Liver (tissue), 9 donors: ENCODE measurements around the gene TGFB1I1. TPM values are rescaled to one million over a fixed set of nuclear protein-coding genes. Genes with fewer than 3 reads are reported as not detected.

Experiments
- DNase-seq: peaks from one replicate; pipeline ENCODE4 v3.0.0-alpha.2; 2017; ENCODE audit warnings: low spot score
- H3K27ac ChIP-seq, 2 donors: one replicate each; pipeline ENCODE4 v1.7.0; 2013; ENCODE audit warnings: inconsistent platforms in 2 of 2, low read length in 2 of 2, control low read depth in 1 of 2, low read depth in 1 of 2, mild to moderate bottlenecking in 1 of 2
- H3K27me3 ChIP-seq, 4 donors: one replicate each; pipeline versions ENCODE4 v1.6.1 to v1.7.0; 2013; ENCODE audit warnings: low read length in 3 of 4, inconsistent platforms in 1 of 4, mild to moderate bottlenecking in 1 of 4, moderate library complexity in 1 of 4; ENCODE audit not compliant: control insufficient read depth in 4 of 4, insufficient read depth in 4 of 4
- H3K36me3 ChIP-seq, 4 donors: one replicate each; pipeline versions ENCODE4 v1.6.1 to v1.7.0; 2013; ENCODE audit warnings: low read length in 3 of 4, mild to moderate bottlenecking in 3 of 4, low read depth in 1 of 4, moderate library complexity in 1 of 4; ENCODE audit not compliant: control insufficient read depth in 4 of 4, insufficient read depth in 3 of 4
- H3K4me1 ChIP-seq, 4 donors: one replicate each; pipeline versions ENCODE4 v1.6.1 to v1.7.0; 2013; ENCODE audit warnings: low read length in 3 of 4, mild to moderate bottlenecking in 3 of 4, moderate library complexity in 1 of 4; ENCODE audit not compliant: control insufficient read depth in 4 of 4, insufficient read depth in 4 of 4
- H3K4me3 ChIP-seq, 3 donors: one replicate each; pipeline versions ENCODE4 v1.6.1 to v1.7.0; 2013; ENCODE audit warnings: low read length in 3 of 3, control low read depth in 1 of 3, low read depth in 1 of 3, mild to moderate bottlenecking in 1 of 3
- H3K9ac ChIP-seq, 2 donors: one replicate each; pipeline ENCODE4 v1.7.0; 2013; ENCODE audit warnings: low read length in 2 of 2, mild to moderate bottlenecking in 2 of 2, moderate library complexity in 2 of 2, control low read depth in 1 of 2, low read depth in 1 of 2
- H3K9me3 ChIP-seq, 4 donors: one replicate each; pipeline versions ENCODE4 v1.6.1 to v1.7.0; 2013; ENCODE audit warnings: low read length in 3 of 4; ENCODE audit not compliant: control insufficient read depth in 4 of 4
- ATF3 ChIP-seq: IDR thresholded peaks from 2 replicates; pipeline ENCODE4 v1.6.1; 2016; ENCODE audit warnings: antibody characterized with exemption
- CTCF ChIP-seq: fragments of 150-350 bp; IDR thresholded peaks from 2 replicates; pipeline ENCODE4 v1.5.1; 2017; ENCODE audit warnings: improper control_type of control experiment, low read depth, low read length; ENCODE audit not compliant: missing input control
- EGR1 ChIP-seq, 2 donors: IDR thresholded peaks; 2 replicates each; pipeline ENCODE4 v1.6.1; 2016 to 2018; ENCODE audit warnings: antibody characterized with exemption in 2 of 2, low read depth in 2 of 2
- FOXA1 ChIP-seq: IDR thresholded peaks from 2 replicates; pipeline ENCODE4 v1.6.1; 2016; ENCODE audit warnings: antibody characterized with exemption
- FOXA2 ChIP-seq: IDR thresholded peaks from 2 replicates; pipeline ENCODE4 v1.6.1; 2016; ENCODE audit warnings: antibody characterized with exemption
- HNF4A ChIP-seq, 2 donors: conservative IDR thresholded peaks; 2 replicates each; pipeline ENCODE4 v1.6.1; 2016; ENCODE audit warnings: antibody characterized with exemption in 2 of 2, mild to moderate bottlenecking in 2 of 2
- HNF4G ChIP-seq: IDR thresholded peaks from 2 replicates; pipeline ENCODE4 v1.6.1; 2016; ENCODE audit warnings: antibody characterized with exemption
- JUND ChIP-seq, 2 donors: IDR thresholded peaks; 2 replicates each; pipeline ENCODE4 v1.6.1; 2016; ENCODE audit warnings: antibody characterized with exemption in 2 of 2
- NR2F2 ChIP-seq: IDR thresholded peaks from 2 replicates; pipeline ENCODE4 v1.6.1; 2016; ENCODE audit warnings: antibody characterized with exemption
- REST ChIP-seq: IDR thresholded peaks from 2 replicates; pipeline ENCODE4 v1.6.1; 2016; ENCODE audit warnings: antibody characterized with exemption, mild to moderate bottlenecking
- SP1 ChIP-seq: IDR thresholded peaks from 2 replicates; pipeline ENCODE4 v1.6.1; 2018; ENCODE audit warnings: antibody characterized with exemption, mild to moderate bottlenecking
- TAF1 ChIP-seq: conservative IDR thresholded peaks from 2 replicates; pipeline ENCODE4 v1.6.1; 2016; ENCODE audit warnings: antibody characterized with exemption, mild to moderate bottlenecking
- ZBTB33 ChIP-seq: IDR thresholded peaks from 2 replicates; pipeline ENCODE4 v1.6.1; 2016; ENCODE audit warnings: antibody characterized with exemption
- WGBS: extraction: QIAGEN DNeasy Blood & Tissue Kit; methylation state at CpG from one replicate; pipeline ENCODE4 v1.1.7; 2013; 5-methylcytosine and 5-hydroxymethylcytosine counted together
- polyA plus RNA-seq, 2 donors: library from polyadenylated mRNA; stranded (reverse) in 1 of 2; unstranded in 1 of 2; fragments of 200-250 nt in 1 of 2; fragments of >200 nt in 1 of 2; fragmentation: Nextera tagmentation in 1 of 2; extraction: Ambion mirVana in 1 of 2; gene quantifications; one replicate each; pipeline versions ENCODE4 v1.2.1 to v1.2.3, GENCODE V29; 2013 to 2015
- total RNA-seq, 2 donors: library from RNA; depleted of rRNA; stranded (reverse); fragments of >200 nt; gene quantifications; one replicate each; pipeline ENCODE4 v1.2.3, GENCODE V29; 2014
- donor health status: healthy.
- donor health status: healthy.
- donor health status: healthy.
- donor health status: healthy.
- donor health status: healthy.

TGFB1I1 gene
- total and polyA plus RNA-seq, 4 donors, result 4.2 to 8.3 (median 5.8) TPM

- peak; percentile 81 for TF ChIP-seq NR2F2
- no peak for TF ChIP-seq SP1
- no peak overlapping the region for H3K4me3 ChIP-seq
- DNase-seq, result no peak
- no peak overlapping the region for H3K27ac ChIP-seq
- peaks cover 12 to 73% (median 60%) of the 10 kb centered on the region in 4 donors for H3K4me1 ChIP-seq
- H3K9ac ChIP-seq, result no peak overlapping the region
- H3K9me3 ChIP-seq, result no peaks in the 10 kb centered on the region
- H3K27me3 ChIP-seq, result no peaks in the 10 kb centered on the region
- WGBS, result 75% methylated on average over 8 of the region's 8 CpGs
- peaks cover 0 to 7% (median 3%) of the 10 kb centered on the region in 4 donors for H3K36me3 ChIP-seq
These were observed 32.2 kb downstream of the TGFB1I1 start for GRCh38 chr16:31504159-31504558.

GRCh38 chr16:31505483-31505882 lies 33.5 kb downstream of the TGFB1I1 start:
- H3K27ac ChIP-seq, result no peak overlapping the region
- WGBS, result 82% methylated on average over 4 of the region's 4 CpGs

GRCh38 chr16:31507617-31507928 lies 35.6 kb downstream of the TGFB1I1 start:
- Histone ChIP-seq H3K9ac (peak overlapping the region; percentile 80 to 100), H3K36me3 (peaks cover 0 to 3% (median 0%) of the 10 kb centered on the region in 4 donors), H3K4me1 (peaks cover 7 to 58% (median 40%) of the 10 kb centered on the region in 4 donors), H3K4me3 (peak overlapping the region; percentile 89 to 97 (median 90)), H3K27me3 (no peaks in the 10 kb centered on the region), H3K9me3 (no peaks in the 10 kb centered on the region), H3K27ac (peak overlapping the region; percentile 74 to 88)
- no peak for TF ChIP-seq ZBTB33
- 1% methylated on average over 12 of the region's 12 CpGs for WGBS
- no peak for DNase-seq

More at GRCh38 chr16:31505483-31505882, 33.5 kb downstream of the TGFB1I1 start:
- Histone ChIP-seq H3K9me3 (no peaks in the 10 kb centered on the region), H3K4me3 (no peak overlapping the region), H3K4me1 (peaks cover 12 to 79% (median 60%) of the 10 kb centered on the region in 4 donors), H3K36me3 (peaks cover 0 to 3% (median 0%) of the 10 kb centered on the region in 4 donors), H3K27me3 (no peaks in the 10 kb centered on the region), H3K9ac (no peak overlapping the region)
- no peak for TF ChIP-seq ATF3
- no peak for TF ChIP-seq SP1
- DNase-seq, result no peak

- under 1% methylated on average over 65 of the region's 65 CpGs for WGBS
- Histone ChIP-seq H3K4me1 (peaks cover 7 to 53% (median 34%) of the 10 kb centered on the region in 4 donors), H3K27ac (peak within 1 kb of the TSS; percentile 74 to 88), H3K27me3 (no peaks in the 10 kb centered on the region), H3K9ac (peak within 1 kb of the TSS; percentile 95 to 100), H3K9me3 (no peaks in the 10 kb centered on the region), H3K4me3 (peak within 1 kb of the TSS; percentile 89 to 97 (median 90)), H3K36me3 (peaks cover 0 to 3% (median 0%) of the 10 kb centered on the region in 4 donors)
- DNase-seq, result peak; percentile 92
- TF ChIP-seq SP1 (peak; percentile 36), FOXA2 (no peak), HNF4A (conservative IDR thresholded peaks at IDR 0.05) (peak in 1 of 2 donors; percentile 27), REST (peak; percentile 84), EGR1 (IDR thresholded peaks at IDR 0.05; ENCODE audit: low read depth in 2 of 2) (peak in 1 of 2 donors; percentile 52), TAF1 (peak; percentile 55), FOXA1 (peak; percentile 17), CTCF (no peak), HNF4G (no peak), JUND (IDR thresholded peaks at IDR 0.05) (no peak)
These were observed 36.2 kb downstream of the TGFB1I1 start, which contains the start of gene RUSF1 for GRCh38 chr16:31507929-31508705. RUSF1 (minus strand) TSS chr16:31508391; CDS start chr16:31508373, 18 bp downstream.
